CD14-positive monocyte (primary cell): ENCODE results near the gene ZNRF1. TPM values are rescaled to one million over a fixed set of nuclear protein-coding genes. Genes with fewer than 3 reads are reported as not detected.

Experiments used
- DNase-seq, 3 donors: peaks; one replicate each; pipeline ENCODE4 v3.0.0-alpha.2; 2011 to 2022
- H2AFZ ChIP-seq: 2 replicates; pipeline ENCODE4 v1.6.0; 2012; ENCODE audit warnings: mild to moderate bottlenecking, low read depth, low read length, inconsistent platforms; ENCODE audit not compliant: insufficient read depth, poor library complexity, severe bottlenecking
- H3K27ac ChIP-seq, 2 donors: 1 replicate in 1 of 2; 2 replicates in 1 of 2; pipeline ENCODE4 v1.5.1; 2012 to 2013; ENCODE audit warnings: low read length in 2 of 2, control low read depth in 1 of 2, inconsistent platforms in 1 of 2, low read depth in 1 of 2, mild to moderate bottlenecking in 1 of 2
- H3K27me3 ChIP-seq, 2 donors: one replicate each; pipeline versions ENCODE4 v1.6.0 to v1.6.1; 2011 to 2013; ENCODE audit warnings: low read length in 2 of 2; ENCODE audit not compliant: control insufficient read depth in 2 of 2, insufficient read depth in 2 of 2
- H3K36me3 ChIP-seq, 2 donors: replicated peaks in 1 of 2; 1 replicate in 1 of 2; 2 replicates in 1 of 2; pipeline versions ENCODE4 v1.5.1 to v1.6.1; 2012 to 2013; ENCODE audit warnings: low read length in 2 of 2, control low read depth in 1 of 2, inconsistent platforms in 1 of 2, mild to moderate bottlenecking in 1 of 2; ENCODE audit not compliant: insufficient read depth in 2 of 2, control insufficient read depth in 1 of 2
- H3K4me1 ChIP-seq, 2 donors: 1 replicate in 1 of 2; 2 replicates in 1 of 2; pipeline versions ENCODE4 v1.5.1 to v1.6.1; 2012 to 2013; ENCODE audit warnings: low read length in 2 of 2, control low read depth in 1 of 2, inconsistent platforms in 1 of 2, mild to moderate bottlenecking in 1 of 2, moderate library complexity in 1 of 2; ENCODE audit not compliant: insufficient read depth in 2 of 2, control insufficient read depth in 1 of 2
- H3K4me2 ChIP-seq: replicated peaks from 2 replicates; pipeline ENCODE3; 2012; ENCODE audit warnings: low read length, moderate library complexity, mild to moderate bottlenecking; ENCODE audit not compliant: poor library complexity, severe bottlenecking; ENCODE audit errors: extremely low read depth
- H3K4me3 ChIP-seq, 3 experiments: fragments of 200-600 bp in 1 of 3; sonication (generic) in 1 of 3; replicated peaks in 1 of 3; 1 replicate in 2 of 3; 2 replicates in 1 of 3; pipeline ENCODE4 v1.5.1; 2011 to 2013; ENCODE audit warnings: low read length in 3 of 3, mild to moderate bottlenecking in 3 of 3, control low read depth in 2 of 3, low read depth in 2 of 3, inconsistent platforms in 1 of 3, moderate library complexity in 1 of 3
- H3K79me2 ChIP-seq: 2 replicates; pipeline ENCODE4 v1.6.0; 2012; ENCODE audit warnings: mild to moderate bottlenecking, control low read depth, inconsistent platforms, low read length, moderate library complexity; ENCODE audit not compliant: insufficient read depth
- H3K9ac ChIP-seq: 2 replicates; pipeline ENCODE4 v1.6.0; 2017; ENCODE audit warnings: low read length, mild to moderate bottlenecking; ENCODE audit not compliant: insufficient read depth, poor library complexity, severe bottlenecking
- H3K9me3 ChIP-seq, 2 donors: replicated peaks in 1 of 2; 1 replicate in 1 of 2; 2 replicates in 1 of 2; pipeline versions ENCODE4 v1.5.1 to v1.6.1; 2012 to 2013; ENCODE audit warnings: low read length in 2 of 2, control low read depth in 1 of 2; ENCODE audit not compliant: control insufficient read depth in 1 of 2, insufficient read depth in 1 of 2
- H4K20me1 ChIP-seq: 2 replicates; pipeline ENCODE4 v1.6.0; 2012; ENCODE audit warnings: mild to moderate bottlenecking, low read length, control low read depth, moderate library complexity; ENCODE audit not compliant: insufficient read depth
- H3K27ac Mint-ChIP-seq, 7 donors: one replicate each; pipeline ENCODE4 v1.8.0; 2020; ENCODE audit warnings: mild to moderate bottlenecking in 7 of 7, mixed read lengths in 7 of 7, moderate library complexity in 6 of 7, inconsistent platforms in 2 of 7
- H3K27me3 Mint-ChIP-seq, 3 donors: one replicate each; pipeline ENCODE4 v1.8.0; 2021 to 2022; ENCODE audit warnings: low read depth in 3 of 3, mild to moderate bottlenecking in 3 of 3, mixed read lengths in 3 of 3, moderate library complexity in 3 of 3, inconsistent platforms in 1 of 3
- H3K36me3 Mint-ChIP-seq, 2 donors: one replicate each; pipeline ENCODE4 v1.8.0; 2020; ENCODE audit warnings: mixed read lengths in 2 of 2, inconsistent platforms in 1 of 2, mild to moderate bottlenecking in 1 of 2
- H3K4me1 Mint-ChIP-seq: one replicate; pipeline ENCODE4 v1.8.0; 2020; ENCODE audit warnings: mild to moderate bottlenecking, mixed read lengths
- H3K4me3 Mint-ChIP-seq, 2 donors: one replicate each; pipeline ENCODE4 v1.8.0; 2020; ENCODE audit warnings: mild to moderate bottlenecking in 2 of 2, mixed read lengths in 2 of 2, moderate library complexity in 1 of 2
- H3K9me3 Mint-ChIP-seq, 7 donors: one replicate each; pipeline ENCODE4 v1.8.0; 2020 to 2022; ENCODE audit warnings: mixed read lengths in 7 of 7, mild to moderate bottlenecking in 6 of 7, moderate library complexity in 6 of 7, inconsistent platforms in 2 of 7
- WGBS: methylation state at CpG from one replicate; pipeline ENCODE4 v1.1.5; 2013; ENCODE audit warnings: missing lambda C conversion rate; ENCODE audit not compliant: insufficient coverage; 5-methylcytosine and 5-hydroxymethylcytosine counted together
- intact Hi-C, 2 donors: fragments of 100-400 bp; cut with micrococcal nuclease; formaldehyde crosslinking; loops; one replicate each; pipeline versions ENCODE4 v1.15.0 to v1.15.1; 2023
- polyA plus RNA-seq, 3 donors: library from polyadenylated mRNA; depleted of rRNA in 1 of 3; unstranded in 2 of 3; stranded (reverse) in 1 of 3; fragments of 300-500 nt in 2 of 3; fragments of >200 nt in 1 of 3; fragmentation: Illumina TruSeq in 2 of 3; gene quantifications; 1 replicate in 2 of 3; 2 replicates in 1 of 3; pipeline ENCODE4 v1.2.3, GENCODE V29; 2012 to 2021
- TF ChIP-seq, protein P1 (sequence below): fragments of 200-600 bp; IDR thresholded peaks from one replicate; pipeline ENCODE4 v1.8.0; 2022; ENCODE audit warnings: antibody characterized with exemption, mild to moderate bottlenecking

The ZNRF1 gene
- polyA plus RNA-seq, 3 donors, result 1.9 to 5.3 (median 4.3) TPM

- H3K4me2 ChIP-seq, result no peak overlapping the region
- intact Hi-C loops, result no loop called here
- Mint-ChIP-seq H3K9me3 (peaks cover 14 to 22% (median 21%) of the 10 kb centered on the region in 7 donors), H3K36me3 (peaks cover 12 to 13% of the 10 kb centered on the region in 2 donors), H3K4me1 (peaks cover 39% of the 10 kb centered on the region), H3K27me3 (no peaks in the 10 kb centered on the region), H3K27ac (no peak overlapping the region), H3K4me3 (no peak overlapping the region)
- no peak overlapping the region for H2AFZ ChIP-seq
- H3K27ac ChIP-seq, result no peak overlapping the region
- H3K36me3 ChIP-seq, result peaks cover 0 to 15% of the 10 kb centered on the region in 2 donors
- H3K9ac ChIP-seq, result no peak overlapping the region
- no peaks in the 10 kb centered on the region for H3K27me3 ChIP-seq
- peaks cover 13 to 14% of the 10 kb centered on the region in 2 donors for H3K9me3 ChIP-seq
- H3K4me3 ChIP-seq, result no peak overlapping the region
- WGBS, result 100% methylated on average over 1 of the region's 4 CpGs
- peaks cover 81% of the 10 kb centered on the region for H3K79me2 ChIP-seq
- DNase-seq, result no peak
- TF ChIP-seq, protein P1, sequence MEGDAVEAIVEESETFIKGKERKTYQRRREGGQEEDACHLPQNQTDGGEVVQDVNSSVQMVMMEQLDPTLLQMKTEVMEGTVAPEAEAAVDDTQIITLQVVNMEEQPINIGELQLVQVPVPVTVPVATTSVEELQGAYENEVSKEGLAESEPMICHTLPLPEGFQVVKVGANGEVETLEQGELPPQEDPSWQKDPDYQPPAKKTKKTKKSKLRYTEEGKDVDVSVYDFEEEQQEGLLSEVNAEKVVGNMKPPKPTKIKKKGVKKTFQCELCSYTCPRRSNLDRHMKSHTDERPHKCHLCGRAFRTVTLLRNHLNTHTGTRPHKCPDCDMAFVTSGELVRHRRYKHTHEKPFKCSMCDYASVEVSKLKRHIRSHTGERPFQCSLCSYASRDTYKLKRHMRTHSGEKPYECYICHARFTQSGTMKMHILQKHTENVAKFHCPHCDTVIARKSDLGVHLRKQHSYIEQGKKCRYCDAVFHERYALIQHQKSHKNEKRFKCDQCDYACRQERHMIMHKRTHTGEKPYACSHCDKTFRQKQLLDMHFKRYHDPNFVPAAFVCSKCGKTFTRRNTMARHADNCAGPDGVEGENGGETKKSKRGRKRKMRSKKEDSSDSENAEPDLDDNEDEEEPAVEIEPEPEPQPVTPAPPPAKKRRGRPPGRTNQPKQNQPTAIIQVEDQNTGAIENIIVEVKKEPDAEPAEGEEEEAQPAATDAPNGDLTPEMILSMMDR, result no peak
- H3K4me1 ChIP-seq, result peaks cover 22 to 30% of the 10 kb centered on the region in 2 donors
- H4K20me1 ChIP-seq, result no peaks in the 10 kb centered on the region
Observed at GRCh38 chr16:75022567-75022966, 23.7 kb downstream of the ZNRF1 start.

GRCh38 chr16:75023009-75023408, 24.2 kb downstream of the ZNRF1 start:
- H3K4me3 ChIP-seq, result no peak overlapping the region
- peaks cover 81% of the 10 kb centered on the region for H3K79me2 ChIP-seq
- H3K9ac ChIP-seq, result no peak overlapping the region
- H3K27ac ChIP-seq, result no peak overlapping the region
- H3K9me3 ChIP-seq, result peaks cover 13 to 14% of the 10 kb centered on the region in 2 donors
- H3K27me3 Mint-ChIP-seq, result no peaks in the 10 kb centered on the region
- H3K36me3 Mint-ChIP-seq, result peaks cover 12 to 13% of the 10 kb centered on the region in 2 donors
- no peak for DNase-seq
- H4K20me1 ChIP-seq, result no peaks in the 10 kb centered on the region
- H3K27me3 ChIP-seq, result no peaks in the 10 kb centered on the region
- peaks cover 22 to 26% of the 10 kb centered on the region in 2 donors for H3K4me1 ChIP-seq
- peaks cover 14 to 22% (median 21%) of the 10 kb centered on the region in 7 donors for H3K9me3 Mint-ChIP-seq
- no peak overlapping the region for H2AFZ ChIP-seq
- peaks cover 0 to 15% of the 10 kb centered on the region in 2 donors for H3K36me3 ChIP-seq
- peaks cover 34% of the 10 kb centered on the region for H3K4me1 Mint-ChIP-seq
- WGBS, result no CpG with 5 or more reads among the region's 2 CpGs
- H3K27ac Mint-ChIP-seq, result peak overlapping the region in 1 of 7 donors; percentile 55
- intact Hi-C loops, result no loop called here
- H3K4me3 Mint-ChIP-seq, result no peak overlapping the region
- no peak overlapping the region for H3K4me2 ChIP-seq
- TF ChIP-seq, protein P1, result no peak
